HG02678 (cell line): ENCODE data around the gene KREMEN2.

Experiments
- ATAC-seq: cut with Tn5 transposase; IDR thresholded peaks from one replicate; pipeline ENCODE4 v1.9.1; 2021; ENCODE audit warnings: mild to moderate bottlenecking, moderate library complexity; ENCODE audit not compliant: unreplicated experiment

The KREMEN2 gene

GRCh38 chr16:2976201-2976600 is 12.1 kb downstream of the KREMEN2 start:
- ATAC-seq = no peak

DNA sequence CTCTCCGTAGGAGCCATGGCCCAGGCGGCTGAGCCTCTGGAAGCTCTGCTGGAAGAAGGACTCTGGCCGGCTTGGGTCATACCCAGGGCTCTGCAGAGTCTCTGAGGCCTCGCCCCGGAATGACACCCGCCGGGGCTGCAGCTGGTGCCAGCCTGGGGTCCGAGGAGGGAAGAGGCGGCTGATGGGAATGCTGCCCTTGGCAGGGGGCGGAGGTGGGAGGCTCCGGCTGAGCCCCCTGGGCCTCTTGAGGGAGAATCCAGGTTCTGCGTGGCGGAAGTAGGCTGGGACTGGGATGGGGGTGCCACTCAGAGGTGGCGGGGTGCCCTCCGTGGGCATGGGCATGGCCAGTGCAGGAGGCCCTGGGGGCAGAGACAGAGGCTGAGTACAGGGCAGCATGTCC is 12.6 kb downstream of the KREMEN2 start:
- ATAC-seq = no peak

DNA sequence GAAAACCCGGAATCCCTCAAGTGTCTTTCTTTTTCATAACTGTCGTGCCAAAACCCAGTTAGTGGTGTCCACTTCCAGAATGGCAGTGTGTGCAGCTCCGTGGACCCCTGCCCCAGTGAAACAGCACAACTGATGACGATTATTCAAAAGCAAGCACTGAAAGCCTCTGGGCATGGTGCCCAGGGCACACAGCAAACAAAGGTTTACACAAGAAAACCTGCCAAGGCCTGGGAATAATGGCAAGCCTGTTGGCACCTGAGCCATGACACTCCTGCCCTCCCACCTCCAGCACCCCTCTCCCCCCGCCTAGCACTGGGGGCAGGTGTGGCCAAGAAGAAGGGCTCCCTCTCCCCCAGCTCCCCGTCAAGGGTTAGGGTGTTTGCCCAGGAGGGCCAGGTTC is 13.4 kb downstream of the KREMEN2 start:
- no peak for ATAC-seq

GRCh38 chr16:2979669-2980226 is 15.7 kb downstream of the KREMEN2 start:
- no peak for ATAC-seq

DNA sequence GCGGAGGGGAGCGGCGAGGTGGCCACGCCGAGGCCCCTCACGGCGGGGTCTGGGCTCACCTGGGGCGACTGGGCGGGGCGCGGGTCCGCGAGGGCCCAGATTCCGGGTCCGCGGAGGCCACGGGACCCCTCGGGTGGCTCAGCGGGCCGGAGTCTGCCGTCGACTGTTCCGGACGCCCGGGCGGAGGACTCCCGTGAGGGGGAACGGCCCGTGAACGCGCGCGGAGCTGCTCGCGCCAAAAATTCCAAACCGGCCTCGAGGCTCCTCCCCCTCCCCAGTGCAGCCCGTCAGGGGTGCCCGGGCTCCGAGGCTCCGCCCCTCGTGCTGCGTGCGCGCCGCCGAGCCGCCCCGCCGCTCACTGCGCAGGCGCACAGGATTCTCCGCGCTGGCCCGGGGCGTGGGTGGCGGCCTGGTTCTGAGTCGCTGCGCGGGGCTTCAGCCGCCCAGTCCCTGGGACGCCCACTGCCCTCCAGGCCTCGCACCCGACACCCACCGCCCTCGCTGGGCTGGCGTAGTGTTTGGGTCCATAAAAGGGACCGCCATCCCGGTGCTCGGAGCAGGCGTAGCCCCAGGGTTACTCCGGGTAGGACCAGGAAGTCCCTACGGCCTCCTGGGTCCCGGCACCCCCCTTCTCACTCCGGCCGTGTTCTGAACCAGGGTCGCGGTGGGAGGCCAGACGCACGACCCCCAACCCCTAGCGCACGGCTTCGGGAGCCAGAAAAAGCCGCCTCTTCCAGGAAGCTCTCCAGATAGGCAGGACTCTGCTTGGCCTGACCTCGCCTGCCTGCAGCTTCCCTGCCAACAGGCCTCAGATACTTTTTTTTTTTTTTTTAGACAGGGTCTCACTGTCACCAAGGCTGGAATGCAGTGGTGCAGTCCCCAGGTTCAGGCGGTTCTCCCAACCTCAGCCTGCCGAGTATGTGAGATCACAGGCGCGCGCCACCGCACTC is 16.4 kb downstream of the KREMEN2 start, which contains the start of gene PKMYT1:
PKMYT1 (minus strand) TSS at position 220 of the 950 bp plus-strand sequence. CDS start 789 bp downstream, outside the sequence.
- ATAC-seq = peak; percentile 78

GRCh38 chr16:2981177-2981898 is 17.3 kb downstream of the KREMEN2 start:
- ATAC-seq = no peak

- ATAC-seq = no peak
Observed at GRCh38 chr16:2981899-2982250, 17.8 kb downstream of the KREMEN2 start.

GRCh38 chr16:2982402-2982801 is 18.3 kb downstream of the KREMEN2 start:
- ATAC-seq = no peak

DNA sequence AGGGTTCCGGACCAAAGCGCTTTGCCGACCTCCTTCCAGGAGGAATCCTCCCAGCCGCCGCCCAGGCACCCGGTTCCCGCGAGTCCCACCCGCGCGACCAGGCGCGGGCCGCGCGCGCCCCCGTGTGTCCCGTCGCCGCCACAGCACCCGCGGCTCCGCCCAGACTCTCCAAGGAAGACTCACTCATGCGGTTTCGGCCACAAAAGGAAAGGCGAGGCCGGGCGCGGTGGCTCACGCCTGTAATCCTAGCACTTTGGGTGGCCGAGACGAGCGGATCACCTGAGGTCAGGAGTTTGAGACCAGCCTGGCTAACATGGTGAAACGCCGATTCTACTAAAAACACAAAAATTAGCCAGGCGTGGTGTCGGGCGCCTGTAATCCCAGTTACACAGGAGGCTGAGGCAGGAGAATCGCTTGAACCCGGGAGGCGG is 19.6 kb downstream of the KREMEN2 start:
- peak; percentile 42 for ATAC-seq

- no peak for ATAC-seq
Observed at GRCh38 chr16:2985462-2985861, 21.4 kb downstream of the KREMEN2 start.

GRCh38 chr16:2985893-2986355 is 21.8 kb downstream of the KREMEN2 start:
- no peak for ATAC-seq

GRCh38 chr16:2986623-2987188 is 22.6 kb downstream of the KREMEN2 start:
- no peak for ATAC-seq

- ATAC-seq = no peak
Observed at GRCh38 chr16:2987286-2987685, 23.2 kb downstream of the KREMEN2 start.

DNA sequence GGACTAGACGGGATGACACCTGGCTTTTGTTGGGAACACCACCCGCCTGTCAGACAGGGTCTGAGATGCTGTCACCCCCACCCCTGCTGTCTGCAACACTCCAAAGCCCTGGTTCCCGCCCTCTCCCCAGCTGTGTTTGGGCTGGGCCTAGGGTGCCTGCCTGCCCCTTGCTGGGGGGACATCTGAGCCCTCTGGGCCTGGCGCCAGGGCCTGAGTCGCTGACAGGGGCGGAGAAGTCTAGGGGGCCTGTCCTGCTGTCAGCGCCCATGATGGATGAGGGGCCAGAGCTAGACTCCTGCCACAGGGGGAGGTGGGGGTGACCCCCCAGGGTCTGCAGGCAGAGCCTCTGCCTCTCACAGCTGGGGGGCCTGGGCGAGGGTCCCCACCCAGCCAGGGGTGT is 23.8 kb downstream of the KREMEN2 start:
- ATAC-seq = no peak

DNA sequence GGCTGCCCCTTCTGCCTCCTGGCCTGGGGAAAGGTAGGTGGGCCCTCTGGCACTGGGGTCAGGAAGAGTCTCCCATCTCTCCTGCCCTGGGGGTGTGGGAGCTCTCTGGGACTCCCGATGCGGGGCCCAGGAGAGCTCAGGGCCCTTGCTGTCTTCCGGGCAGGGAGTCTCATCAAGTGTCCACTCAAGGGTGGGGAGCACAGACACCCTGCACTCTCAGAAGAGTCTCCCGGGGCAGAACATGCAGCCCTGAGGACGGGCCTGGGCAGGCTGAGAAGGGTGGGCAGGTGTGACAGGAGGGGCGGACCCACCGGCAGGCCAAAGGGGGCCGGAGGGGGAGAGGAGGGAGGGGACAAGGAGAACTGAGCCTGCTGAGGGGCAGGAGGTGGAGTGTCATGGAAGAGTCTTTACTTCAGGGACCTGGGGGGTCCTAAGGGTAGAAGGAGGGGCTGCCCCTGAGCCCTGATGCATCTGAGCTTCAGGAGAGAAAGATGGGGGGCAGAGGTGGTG is 24.6 kb downstream of the KREMEN2 start:
- ATAC-seq = no peak

DNA sequence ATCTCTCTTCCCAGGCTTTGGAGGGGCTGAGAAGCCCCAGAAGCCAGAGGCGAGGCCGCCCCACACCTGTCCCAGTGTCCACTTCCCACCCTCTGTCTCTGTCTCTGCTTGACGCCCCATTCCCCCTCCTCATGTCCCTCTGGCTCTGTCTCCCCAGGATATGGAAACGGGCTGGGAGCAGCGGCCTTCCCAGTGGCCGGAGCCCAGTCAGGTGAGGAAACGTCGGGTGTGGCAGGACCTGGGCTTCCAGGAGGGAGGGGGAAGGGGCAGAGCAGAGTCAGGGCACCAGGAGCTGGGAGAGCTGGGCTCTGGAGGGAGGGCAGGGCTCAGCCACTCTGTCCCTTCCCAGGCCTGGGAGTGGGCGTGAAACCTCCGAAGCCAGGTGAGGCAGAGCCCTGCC is 26.8 kb downstream of the KREMEN2 start:
- no peak for ATAC-seq

DNA sequence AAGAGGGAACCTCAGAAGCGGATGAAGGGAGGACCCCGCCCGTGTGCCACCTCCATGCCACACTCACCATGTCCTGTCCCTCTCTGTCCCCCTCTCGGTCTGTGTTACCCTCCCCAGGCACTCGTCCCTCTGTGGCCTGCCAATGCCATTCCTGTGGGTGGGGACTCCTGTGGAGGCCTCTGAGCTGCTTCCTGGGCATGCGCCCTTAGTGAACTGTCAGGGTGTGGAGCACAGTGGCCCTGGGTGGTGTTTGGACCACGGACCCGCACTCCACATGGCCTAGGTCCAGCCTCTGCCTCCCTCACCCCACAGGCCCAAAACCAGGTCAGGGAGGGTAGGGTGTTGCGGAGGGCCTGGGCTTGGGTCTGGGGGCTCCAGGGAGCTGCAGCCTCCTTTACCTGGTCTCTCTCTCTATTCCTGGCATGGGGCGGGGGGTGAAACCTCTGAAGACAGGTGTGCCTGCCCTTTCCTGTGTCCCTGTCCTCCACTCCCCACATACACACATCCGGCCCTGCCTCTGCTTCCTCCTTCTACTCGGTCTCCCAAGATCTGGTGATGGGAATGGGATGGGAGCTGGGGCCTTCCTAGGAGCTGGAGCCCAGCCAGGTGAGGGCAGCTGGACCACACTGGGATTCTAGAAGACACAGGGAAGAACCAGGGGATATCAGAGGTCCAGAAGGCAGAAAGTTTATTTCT is 27.6 kb downstream of the KREMEN2 start:
- no peak for ATAC-seq

DNA sequence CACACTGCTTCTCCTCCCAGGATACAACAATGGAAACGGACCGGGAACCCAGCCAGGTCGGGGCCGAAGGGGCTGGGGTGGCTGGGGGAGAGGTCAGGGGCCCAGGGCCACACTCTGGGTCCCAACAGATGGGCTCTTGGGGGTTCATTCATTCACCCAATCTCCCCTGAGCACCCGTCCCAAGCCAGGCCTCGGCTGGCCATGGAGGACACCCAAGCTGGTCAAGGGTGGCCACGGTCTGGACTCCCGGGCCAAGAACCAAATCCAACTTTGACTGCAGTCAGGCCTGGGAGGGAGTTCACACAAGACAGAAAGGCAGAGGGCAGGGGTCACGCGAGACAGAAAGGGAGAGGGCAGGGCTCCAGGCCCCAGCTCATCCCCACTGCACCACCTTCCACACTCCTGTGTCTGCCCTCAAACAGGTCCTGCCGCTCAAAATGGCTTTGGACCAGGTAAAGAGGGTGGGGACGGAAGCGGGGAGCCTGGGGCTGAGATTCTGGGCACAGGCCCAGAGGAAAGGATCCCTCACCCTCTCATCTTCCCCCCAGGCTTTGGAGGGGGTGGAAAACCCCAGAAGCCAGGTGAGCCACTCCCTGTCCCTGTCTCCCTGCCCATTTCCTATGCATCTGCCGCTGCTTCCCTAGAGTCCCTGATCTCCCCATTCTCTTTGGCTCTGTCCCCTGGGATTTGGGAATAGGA is 28.5 kb downstream of the KREMEN2 start:
- ATAC-seq = no peak

DNA sequence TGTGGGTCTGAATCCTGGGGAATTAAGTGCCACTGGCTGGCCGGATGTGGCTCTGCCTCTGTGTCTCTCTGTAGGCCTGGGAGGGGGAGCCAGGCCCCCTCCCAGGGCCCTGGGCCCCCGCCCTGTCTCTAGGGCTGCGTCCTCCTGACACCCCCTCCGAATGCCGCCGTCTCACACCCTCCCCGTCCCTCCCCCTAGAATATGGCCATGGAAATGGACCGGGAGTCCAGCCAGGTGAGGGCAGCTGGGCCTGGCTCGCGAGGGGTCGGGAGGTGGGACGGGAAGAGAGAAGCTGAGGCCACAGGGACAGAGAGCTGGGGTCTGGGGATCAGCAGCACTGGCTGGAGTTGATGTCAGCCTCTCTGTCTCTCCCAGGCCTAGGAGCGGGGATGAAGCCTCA is 32.2 kb downstream of the KREMEN2 start:
- no peak for ATAC-seq

DNA sequence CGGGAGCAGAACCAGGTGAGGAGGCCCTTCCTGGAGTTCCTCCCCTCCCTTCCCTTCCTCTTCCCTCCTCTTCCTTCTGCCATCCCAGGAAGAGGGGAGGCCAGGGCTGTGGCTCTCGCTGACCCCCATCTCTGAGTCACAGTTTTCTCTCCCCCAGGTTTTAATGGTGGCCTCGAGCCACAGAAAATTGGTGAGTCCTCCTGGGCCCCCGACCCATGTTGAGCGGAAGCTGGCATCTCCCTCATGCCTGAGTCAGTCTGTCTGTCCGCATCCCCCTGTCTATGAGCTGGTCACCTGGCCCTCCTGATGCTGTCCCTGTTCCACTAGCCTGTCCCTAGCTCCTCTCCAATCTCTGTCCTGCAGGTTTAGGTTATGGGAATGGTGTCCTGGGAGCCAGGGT is 35.9 kb downstream of the KREMEN2 start:
- ATAC-seq = no peak
